Measurements from ENCODE around the gene UGT1A5. TPM values are rescaled to one million over a fixed set of nuclear protein-coding genes. Genes with fewer than 3 reads are reported as not detected.

Gene UGT1A5
- total RNA-seq, 6 experiments from 2014 or later: not detected

GRCh38 chr2:233688341-233688740 is 24.4 kb upstream of the UGT1A5 start:
- Mint-ChIP-seq H3K9me3 (peaks cover 8% of the 10 kb centered on the region), H3K4me3 (no peak overlapping the region), H3K27ac (no peak overlapping the region), H3K36me3 (ENCODE audit: low read depth) (no peaks in the 10 kb centered on the region), H3K27me3 (ENCODE audit: insufficient read depth) (peaks cover 9% of the 10 kb centered on the region; the same call in 1 of the 2 replicates), H3K4me1 (ENCODE audit: low read depth) (peaks cover 4% of the 10 kb centered on the region; the same call in 1 of the 2 replicates)
- no peak for TF ChIP-seq CTCF (IDR thresholded peaks at IDR 0.05)
- no peak for DNase-seq

GRCh38 chr2:233689031-233689430 is 23.7 kb upstream of the UGT1A5 start:
- no peaks in the 10 kb centered on the region for H3K36me3 Mint-ChIP-seq (ENCODE audit: low read depth)
- DNase-seq: no peak
- no peak overlapping the region for H3K4me3 Mint-ChIP-seq
- H3K27me3 Mint-ChIP-seq (ENCODE audit: insufficient read depth): peaks cover 9% of the 10 kb centered on the region; the same call in 1 of the 2 replicates
- no peak overlapping the region for H3K27ac Mint-ChIP-seq
- H3K4me1 Mint-ChIP-seq (ENCODE audit: low read depth): peaks cover 4% of the 10 kb centered on the region; the same call in 1 of the 2 replicates
- no peak for TF ChIP-seq CTCF (IDR thresholded peaks at IDR 0.05)
- H3K9me3 Mint-ChIP-seq: peaks cover 8% of the 10 kb centered on the region

GRCh38 chr2:233689501-233689900 is 23.2 kb upstream of the UGT1A5 start:
- peaks cover 4% of the 10 kb centered on the region; the same call in 1 of the 2 replicates for H3K4me1 Mint-ChIP-seq (ENCODE audit: low read depth)
- TF ChIP-seq CTCF (IDR thresholded peaks at IDR 0.05): no peak
- peaks cover 9% of the 10 kb centered on the region; the same call in 1 of the 2 replicates for H3K27me3 Mint-ChIP-seq (ENCODE audit: insufficient read depth)
- no peak for DNase-seq
- H3K27ac Mint-ChIP-seq: no peak overlapping the region
- no peaks in the 10 kb centered on the region for H3K36me3 Mint-ChIP-seq (ENCODE audit: low read depth)
- no peak overlapping the region for H3K4me3 Mint-ChIP-seq
- H3K9me3 Mint-ChIP-seq: peaks cover 8% of the 10 kb centered on the region

- Mint-ChIP-seq H3K27ac (no peak overlapping the region), H3K4me3 (no peak overlapping the region), H3K9me3 (peaks cover 8% of the 10 kb centered on the region), H3K4me1 (ENCODE audit: low read depth) (peaks cover 4% of the 10 kb centered on the region; the same call in 1 of the 2 replicates), H3K36me3 (ENCODE audit: low read depth) (no peaks in the 10 kb centered on the region), H3K27me3 (ENCODE audit: insufficient read depth) (peaks cover 9% of the 10 kb centered on the region; the same call in 1 of the 2 replicates)
- no peak for DNase-seq
- TF ChIP-seq CTCF (IDR thresholded peaks at IDR 0.05): no peak
Measured at GRCh38 chr2:233690444-233690843, 22.3 kb upstream of the UGT1A5 start.

- Mint-ChIP-seq H3K4me3 (no peak overlapping the region), H3K4me1 (ENCODE audit: low read depth) (peaks cover 4% of the 10 kb centered on the region; the same call in 1 of the 2 replicates), H3K27me3 (ENCODE audit: insufficient read depth) (peaks cover 7% of the 10 kb centered on the region; the same call in 1 of the 2 replicates), H3K36me3 (ENCODE audit: low read depth) (no peaks in the 10 kb centered on the region), H3K9me3 (peaks cover 4% of the 10 kb centered on the region), H3K27ac (no peak overlapping the region)
- no peak for TF ChIP-seq CTCF (IDR thresholded peaks at IDR 0.05)
- no peak for DNase-seq
Measured at GRCh38 chr2:233691443-233692433, 21.0 kb upstream of the UGT1A5 start.

Data from HFFc6 (cell line).